AG04450 (cell line): Measurements from ENCODE around the gene CDK14. TPM values are rescaled to one million over a fixed set of nuclear protein-coding genes. Genes with fewer than 3 reads are reported as not detected.

Experiments used
- CTCF ChIA-PET: fragments of 300-600, 350-600 bp; formaldehyde crosslinking; extraction: SDS; loops from one replicate; lab custom pipeline; 2022; ENCODE audit warnings: antibody characterized with exemption, inconsistent platforms; lab: Charles Lee
- POLR2A ChIA-PET: fragments of 350-600 bp; formaldehyde crosslinking; extraction: SDS; loops from one replicate; lab custom pipeline; 2021; ENCODE audit warnings: antibody characterized with exemption, inconsistent platforms; lab: Yijun Ruan, JAX
- DNase-seq: peaks from one replicate; pipeline ENCODE4 v3.0.0-alpha.2; 2011; ENCODE audit warnings: low read depth, low spot score
- H3K27ac ChIP-seq: one replicate; pipeline ENCODE4 v1.5.1; 2012; ENCODE audit warnings: low read depth, low read length, control low read depth
- H3K27me3 ChIP-seq: one replicate; pipeline ENCODE4 v1.6.0; 2012; ENCODE audit warnings: low read length; ENCODE audit not compliant: control insufficient read depth, insufficient read depth
- H3K4me3 ChIP-seq: 2 replicates; pipeline ENCODE4 v1.5.1; 2011; ENCODE audit warnings: mild to moderate bottlenecking, low read depth, low read length, control low read depth
- H3K9me3 ChIP-seq: 2 replicates; pipeline ENCODE4 v1.5.1; 2012; ENCODE audit warnings: low read length; ENCODE audit not compliant: control insufficient read depth, insufficient read depth
- CTCF ChIP-seq: IDR thresholded peaks from 2 replicates; pipeline ENCODE4 v1.5.1; 2011; ENCODE audit warnings: low read depth, low read length, control low read depth, inconsistent platforms
- polyA plus RNA-seq: library from polyadenylated mRNA; depleted of rRNA; stranded (reverse); fragments of >200 nt; gene quantifications from 2 replicates; pipeline ENCODE4 v1.2.3, GENCODE V29; 2011

The CDK14 gene
- polyA plus RNA-seq, 1 experiment: 28.4 TPM

- H3K4me3 ChIP-seq: no peak overlapping the region
- ChIA-PET CTCF (interaction anchor here (0.6 to 1.4 kb wide), 4 partner anchors 11 to 157 kb away, joined by 3 to 5 read pairs (median 3); no protein-coding TSS in a partner anchor), POLR2A (interaction anchor here (0.8 to 1.2 kb wide), 3 partner anchors 11 to 57 kb away, joined by 3 read pairs; no protein-coding TSS in a partner anchor)
These were observed 643.7 kb downstream of the CDK14 start for GRCh38 chr7:91239772-91240171.

GRCh38 chr7:91240376-91240941 is 644.3 kb downstream of the CDK14 start:
- POLR2A ChIA-PET: interaction anchor here (1.2 kb wide), 2 partner anchors 11 to 57 kb away, joined by 3 read pairs; no protein-coding TSS in a partner anchor
- no peaks in the 10 kb centered on the region for H3K27me3 ChIP-seq
- no peak for TF ChIP-seq CTCF
- CTCF ChIA-PET: interaction anchor here (0.7 to 1.4 kb wide), 5 partner anchors 12 to 158 kb away, joined by 3 to 5 read pairs (median 3); no protein-coding TSS in a partner anchor
- H3K9me3 ChIP-seq: no peaks in the 10 kb centered on the region
- DNase-seq: no peak
- no peak overlapping the region for H3K27ac ChIP-seq
- no peak overlapping the region for H3K4me3 ChIP-seq

More at GRCh38 chr7:91239772-91240171, 643.7 kb downstream of the CDK14 start:
- DNase-seq: no peak
- no peak for TF ChIP-seq CTCF
- H3K27me3 ChIP-seq: no peaks in the 10 kb centered on the region
- H3K9me3 ChIP-seq: no peaks in the 10 kb centered on the region
- no peak overlapping the region for H3K27ac ChIP-seq

- Histone ChIP-seq H3K4me3 (no peak overlapping the region), H3K9me3 (no peaks in the 10 kb centered on the region), H3K27ac (no peak overlapping the region), H3K27me3 (no peaks in the 10 kb centered on the region)
- TF ChIP-seq CTCF: no peak
- POLR2A ChIA-PET: no interaction called here
- no peak for DNase-seq
- CTCF ChIA-PET: interaction anchor here (0.6 to 0.8 kb wide), 2 partner anchors 152 to 153 kb away, joined by 4 to 5 read pairs; no protein-coding TSS in a partner anchor
These were observed 646.1 kb downstream of the CDK14 start for GRCh38 chr7:91242097-91242844.

GRCh38 chr7:91243591-91244301 is 647.6 kb downstream of the CDK14 start:
- Histone ChIP-seq H3K27ac (no peak overlapping the region), H3K4me3 (no peak overlapping the region), H3K9me3 (no peaks in the 10 kb centered on the region), H3K27me3 (no peaks in the 10 kb centered on the region)
- CTCF ChIA-PET: interaction anchor here (1.3 kb wide), 1 partner anchor 19 kb away, joined by 4 read pairs; no protein-coding TSS in a partner anchor
- DNase-seq: no peak
- no peak for TF ChIP-seq CTCF
- POLR2A ChIA-PET: no interaction called here
